Right lobe of liver (tissue), 6 donors: ENCODE results near the gene TENM3. TPM values are rescaled to one million over a fixed set of nuclear protein-coding genes. Genes with fewer than 3 reads are reported as not detected.

Source experiments
- ATAC-seq, 4 donors: fragments of 200-7000 bp; cut with Tn5 transposase; one replicate each; pipeline ENCODE4 v1.9.1; 2020; ENCODE audit warnings: mild to moderate bottlenecking in 4 of 4, moderate library complexity in 4 of 4
- DNase-seq, 3 donors: peaks; one replicate each; pipeline ENCODE4 v3.0.0-alpha.2; 2020
- H3K27ac ChIP-seq, 3 donors: fragments of 200-600 bp; one replicate each; pipeline ENCODE4 v1.8.0; 2022
- H3K27me3 ChIP-seq, 2 donors: fragments of 200-600 bp; one replicate each; pipeline ENCODE4 v1.8.0; 2022
- H3K36me3 ChIP-seq, 4 donors: fragments of 200-600 bp; sonication (generic) in 1 of 4; one replicate each; pipeline versions ENCODE4 v1.5.1 to v1.8.0; 2017 to 2022; ENCODE audit warnings: control low read depth in 1 of 4
- H3K4me1 ChIP-seq, 4 donors: fragments of 200-600 bp; sonication (generic) in 1 of 4; one replicate each; pipeline versions ENCODE4 v1.5.1 to v1.8.0; 2017 to 2022; ENCODE audit warnings: control low read depth in 1 of 4
- H3K4me3 ChIP-seq, 3 donors: fragments of 200-600 bp; one replicate each; pipeline ENCODE4 v1.8.0; 2022
- H3K9me3 ChIP-seq, 4 donors: fragments of 200-600 bp; sonication (generic) in 1 of 4; one replicate each; pipeline versions ENCODE4 v1.5.1 to v1.8.0; 2017 to 2022; ENCODE audit warnings: control low read depth in 1 of 4
- POLR2A ChIP-seq: fragments of 450-650 bp; IDR thresholded peaks from one replicate; pipeline ENCODE4 v1.6.1; 2017; ENCODE audit warnings: antibody characterized with exemption, mild to moderate bottlenecking
- WGBS: methylation state at CpG from one replicate; pipeline ENCODE4 v1.1.6; 2018; ENCODE audit warnings: low coverage, low lambda C conversion rate; ENCODE audit not compliant: insufficient coverage; ENCODE audit errors: missing lambda C conversion rate; 5-methylcytosine and 5-hydroxymethylcytosine counted together
- intact Hi-C, 2 donors: fragments of 100-400 bp; cut with DNase I; formaldehyde crosslinking; loops; one replicate each; pipeline versions ENCODE4 v1.11.2 to v1.14.1; 2022
- total RNA-seq, 6 experiments: library from RNA; depleted of rRNA in 2 of 6; stranded (reverse); fragments of >200 nt in 2 of 6; fragmentation: NEBNext Ultra II Directional in 3 of 6; extraction: Animal tissue kit (Norgen Biotek cat#: 25700) in 3 of 6; gene quantifications; one replicate each; pipeline versions ENCODE4 v1.1.0 to v1.2.4, GENCODE V29; 2016 to 2023
- TF ChIP-seq, protein P1 (sequence below), 4 donors: fragments of 200-600 bp in 3 of 4; fragments of 450-650 bp in 1 of 4; IDR thresholded peaks; one replicate each; pipeline versions ENCODE4 v1.5.1 to v1.8.0; 2016 to 2022; ENCODE audit warnings: antibody characterized with exemption in 4 of 4, mild to moderate bottlenecking in 2 of 4
- donor health status: DM: no; HTN: yes; CAD: no.
- donor health status: DM: no; HTN: no; CAD: no.
- donor health status: DM: no; HTN: no; CAD: no.
- donor health status: DM: no; HTN: yes; CAD: no.
- donor health status: DM: no; HTN: yes; CAD: no.

TENM3 gene
- total RNA-seq, 6 experiments from 2014 or later: 0.06 to 3.0 (median 1.1) TPM

DNA sequence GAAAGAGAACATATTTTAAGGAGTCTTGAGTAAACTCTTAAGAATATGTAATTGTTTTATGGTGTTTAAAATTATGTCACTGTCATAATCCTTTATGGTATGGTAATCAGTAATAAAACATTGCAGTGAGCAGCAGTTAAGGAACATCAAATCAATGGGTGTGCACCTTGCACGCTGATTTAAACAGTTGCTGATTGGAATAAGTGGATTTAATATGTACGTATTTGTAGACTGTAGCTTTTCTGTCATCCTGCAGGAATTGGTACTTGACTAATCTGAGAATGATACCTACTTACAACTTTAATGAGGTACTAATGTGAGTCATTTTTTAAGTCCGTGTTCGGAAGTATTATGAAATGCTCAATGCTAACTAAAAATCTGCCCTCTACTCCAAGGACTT, 461.7 kb downstream of the TENM3 start:
- no peak overlapping the region for H3K27ac ChIP-seq
- no peaks in the 10 kb centered on the region for H3K9me3 ChIP-seq
- no peaks in the 10 kb centered on the region for H3K36me3 ChIP-seq
- no peak for TF ChIP-seq POLR2A
- TF ChIP-seq, protein P1, sequence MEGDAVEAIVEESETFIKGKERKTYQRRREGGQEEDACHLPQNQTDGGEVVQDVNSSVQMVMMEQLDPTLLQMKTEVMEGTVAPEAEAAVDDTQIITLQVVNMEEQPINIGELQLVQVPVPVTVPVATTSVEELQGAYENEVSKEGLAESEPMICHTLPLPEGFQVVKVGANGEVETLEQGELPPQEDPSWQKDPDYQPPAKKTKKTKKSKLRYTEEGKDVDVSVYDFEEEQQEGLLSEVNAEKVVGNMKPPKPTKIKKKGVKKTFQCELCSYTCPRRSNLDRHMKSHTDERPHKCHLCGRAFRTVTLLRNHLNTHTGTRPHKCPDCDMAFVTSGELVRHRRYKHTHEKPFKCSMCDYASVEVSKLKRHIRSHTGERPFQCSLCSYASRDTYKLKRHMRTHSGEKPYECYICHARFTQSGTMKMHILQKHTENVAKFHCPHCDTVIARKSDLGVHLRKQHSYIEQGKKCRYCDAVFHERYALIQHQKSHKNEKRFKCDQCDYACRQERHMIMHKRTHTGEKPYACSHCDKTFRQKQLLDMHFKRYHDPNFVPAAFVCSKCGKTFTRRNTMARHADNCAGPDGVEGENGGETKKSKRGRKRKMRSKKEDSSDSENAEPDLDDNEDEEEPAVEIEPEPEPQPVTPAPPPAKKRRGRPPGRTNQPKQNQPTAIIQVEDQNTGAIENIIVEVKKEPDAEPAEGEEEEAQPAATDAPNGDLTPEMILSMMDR (IDR thresholded peaks at IDR 0.05): no peak
- no peaks in the 10 kb centered on the region for H3K27me3 ChIP-seq
- no peak for DNase-seq
- 80% methylated on average over 4 of the region's 4 CpGs for WGBS
- no peaks in the 10 kb centered on the region for H3K4me1 ChIP-seq
- no peak overlapping the region for H3K4me3 ChIP-seq
- intact Hi-C loops: no loop called here
- no peak for ATAC-seq

DNA sequence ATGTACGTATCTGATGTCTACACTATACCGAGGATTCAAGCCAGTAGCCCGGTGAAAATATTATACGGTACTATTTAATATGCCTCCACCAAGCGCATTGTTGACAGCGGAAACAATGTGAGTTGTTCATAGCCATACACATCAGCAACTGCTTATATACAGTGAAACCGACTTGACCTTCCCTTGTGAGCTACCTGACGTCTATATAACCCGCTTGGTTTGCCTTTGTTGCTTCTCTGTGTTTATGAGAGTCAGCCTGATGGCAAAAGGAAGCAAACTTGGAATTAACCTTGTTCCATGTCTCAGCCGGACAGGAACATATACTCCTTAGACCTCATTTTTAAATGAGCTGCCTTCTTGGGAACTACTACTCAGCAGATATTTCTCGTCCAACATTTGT, 462.2 kb downstream of the TENM3 start:
- H3K9me3 ChIP-seq: no peaks in the 10 kb centered on the region
- H3K27ac ChIP-seq: no peak overlapping the region
- H3K4me1 ChIP-seq: no peaks in the 10 kb centered on the region
- intact Hi-C loops: no loop called here
- no peak overlapping the region for H3K4me3 ChIP-seq
- no peaks in the 10 kb centered on the region for H3K27me3 ChIP-seq
- no peaks in the 10 kb centered on the region for H3K36me3 ChIP-seq
- TF ChIP-seq, protein P1 (IDR thresholded peaks at IDR 0.05): no peak
- TF ChIP-seq POLR2A: no peak
- DNase-seq: no peak
- WGBS: 84% methylated on average over 11 of the region's 11 CpGs
- ATAC-seq: no peak

DNA sequence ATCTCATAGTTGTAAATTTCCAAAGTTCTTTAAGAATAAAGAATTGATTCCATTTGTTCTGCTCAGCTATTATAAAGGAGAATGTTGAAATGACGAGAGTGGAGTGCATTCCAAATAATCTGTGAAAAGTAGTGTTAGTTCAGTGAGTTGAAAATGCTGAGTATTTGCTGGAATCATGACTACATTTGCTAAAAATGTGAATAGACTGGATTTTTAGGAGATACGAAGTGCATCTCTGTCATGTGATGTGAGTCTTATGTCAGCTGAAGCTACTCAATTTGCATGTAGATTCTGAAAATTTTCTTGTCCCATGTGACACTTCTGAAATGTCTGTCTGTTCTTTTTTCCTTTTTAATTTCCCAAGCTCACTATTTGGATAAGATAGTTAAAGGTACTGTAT, 468.0 kb downstream of the TENM3 start:
- ATAC-seq: no peak
- no peak for TF ChIP-seq POLR2A
- TF ChIP-seq, protein P1 (IDR thresholded peaks at IDR 0.05): no peak
- Histone ChIP-seq H3K9me3 (no peaks in the 10 kb centered on the region), H3K27me3 (no peaks in the 10 kb centered on the region), H3K4me3 (no peak overlapping the region), H3K27ac (no peak overlapping the region), H3K4me1 (no peaks in the 10 kb centered on the region), H3K36me3 (no peaks in the 10 kb centered on the region)
- no peak for DNase-seq
- WGBS: 58% methylated on average over 2 of the region's 2 CpGs
- intact Hi-C loops: no loop called here

DNA sequence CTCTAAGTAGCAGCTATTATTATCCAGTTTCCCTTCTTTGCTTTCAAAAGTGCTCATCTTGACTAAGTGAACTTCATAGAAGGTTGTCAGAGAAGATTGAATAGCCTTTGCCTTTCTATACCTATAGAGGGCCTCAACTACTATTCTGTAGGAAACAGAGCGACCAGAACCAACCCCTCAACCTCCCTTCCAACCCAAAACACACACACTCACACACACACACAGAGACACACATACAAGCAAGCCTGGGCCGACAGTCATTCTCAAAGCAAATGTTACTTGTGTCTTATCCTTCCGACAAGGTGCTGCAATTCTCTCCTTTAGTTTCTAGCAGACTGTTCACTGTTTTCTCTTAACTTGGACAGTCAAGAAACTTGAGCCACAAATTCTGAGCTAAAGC, 472.3 kb downstream of the TENM3 start:
- Histone ChIP-seq H3K27me3 (no peaks in the 10 kb centered on the region), H3K4me3 (no peak overlapping the region), H3K27ac (no peak overlapping the region), H3K9me3 (no peaks in the 10 kb centered on the region), H3K4me1 (no peaks in the 10 kb centered on the region), H3K36me3 (no peaks in the 10 kb centered on the region)
- no peak for TF ChIP-seq POLR2A
- TF ChIP-seq, protein P1 (IDR thresholded peaks at IDR 0.05): no peak
- ATAC-seq (no peak), DNase-seq (no peak)
- WGBS: 67% methylated on average over 3 of the region's 3 CpGs
- intact Hi-C loops: no loop called here

DNA sequence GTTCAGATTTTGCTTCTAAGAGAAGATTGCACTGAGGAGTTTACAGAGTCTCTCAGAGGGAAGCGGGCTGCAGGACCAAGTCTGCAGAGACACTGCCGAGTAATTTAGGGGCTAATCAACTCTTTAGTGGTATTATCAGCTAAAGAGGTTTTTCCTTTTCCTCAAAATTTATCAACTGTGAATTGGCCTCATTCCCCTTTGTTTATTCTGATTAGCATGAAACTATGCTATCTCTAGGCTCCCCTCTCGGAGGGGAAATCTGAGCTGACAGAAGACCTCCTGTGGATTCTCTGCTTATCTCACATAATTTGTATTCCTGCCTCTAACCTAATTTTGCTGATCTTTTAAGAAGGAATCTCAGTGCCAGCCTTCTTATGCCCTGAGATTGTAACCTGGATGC, 473.0 kb downstream of the TENM3 start:
- no peaks in the 10 kb centered on the region for H3K36me3 ChIP-seq
- no peak overlapping the region for H3K27ac ChIP-seq
- no peak for TF ChIP-seq POLR2A
- TF ChIP-seq, protein P1 (IDR thresholded peaks at IDR 0.05): no peak
- no peaks in the 10 kb centered on the region for H3K27me3 ChIP-seq
- H3K4me3 ChIP-seq: no peak overlapping the region
- 48% methylated on average over 3 of the region's 3 CpGs for WGBS
- DNase-seq: no peak
- intact Hi-C loops: no loop called here
- no peaks in the 10 kb centered on the region for H3K4me1 ChIP-seq
- H3K9me3 ChIP-seq: no peaks in the 10 kb centered on the region
- ATAC-seq: no peak
